ENCODE results near the gene IHH.

The IHH gene

GRCh38 chr2:219020604-219021365, 39.9 kb downstream of the IHH start:
- DNase-seq (ENCODE audit: low read depth in 2 of 2) = no peak

DNA sequence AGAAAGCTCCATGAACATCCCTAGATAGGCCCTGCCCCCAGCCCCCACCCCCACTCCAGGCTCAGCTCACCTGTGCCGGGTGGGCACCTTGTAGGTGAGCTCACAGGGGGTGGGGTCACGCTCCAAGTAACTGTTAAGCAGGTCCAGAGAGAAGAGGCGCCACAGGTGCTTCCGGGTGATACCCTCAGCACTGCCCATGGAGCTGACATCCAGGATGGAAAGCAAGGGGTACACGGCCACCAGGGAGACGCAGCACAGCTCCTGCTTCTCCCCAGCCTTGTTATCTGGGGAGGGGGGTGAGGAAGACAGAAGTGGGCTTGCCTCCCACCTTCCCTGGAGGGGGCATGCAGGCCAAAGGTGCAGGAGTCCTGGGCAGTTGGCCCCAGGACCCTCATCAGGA, 41.3 kb downstream of the IHH start:
- DNase-seq (ENCODE audit: low read depth in 2 of 2) = no peak

DNA sequence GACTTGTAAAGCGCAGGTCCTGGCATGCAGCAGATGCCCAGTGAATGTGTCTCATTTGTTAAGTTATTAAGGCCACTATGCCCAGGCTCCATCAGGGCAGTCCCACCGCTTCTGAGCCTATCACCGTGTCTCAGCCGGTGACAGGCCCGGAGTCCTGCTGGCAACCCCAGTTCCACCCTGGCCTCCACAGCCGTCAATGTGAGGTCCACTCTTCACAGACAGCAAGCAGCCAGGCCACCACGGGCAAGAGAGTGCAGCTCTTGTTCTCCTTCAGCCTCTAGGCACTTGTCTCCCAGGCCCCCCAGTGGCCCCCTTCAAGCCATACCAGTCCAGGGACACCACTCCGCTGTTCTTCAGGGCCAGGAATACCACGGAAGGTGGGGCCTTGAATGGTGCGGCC, 42.0 kb downstream of the IHH start:
- DNase-seq (ENCODE audit: low read depth in 2 of 2) = no peak

DNA sequence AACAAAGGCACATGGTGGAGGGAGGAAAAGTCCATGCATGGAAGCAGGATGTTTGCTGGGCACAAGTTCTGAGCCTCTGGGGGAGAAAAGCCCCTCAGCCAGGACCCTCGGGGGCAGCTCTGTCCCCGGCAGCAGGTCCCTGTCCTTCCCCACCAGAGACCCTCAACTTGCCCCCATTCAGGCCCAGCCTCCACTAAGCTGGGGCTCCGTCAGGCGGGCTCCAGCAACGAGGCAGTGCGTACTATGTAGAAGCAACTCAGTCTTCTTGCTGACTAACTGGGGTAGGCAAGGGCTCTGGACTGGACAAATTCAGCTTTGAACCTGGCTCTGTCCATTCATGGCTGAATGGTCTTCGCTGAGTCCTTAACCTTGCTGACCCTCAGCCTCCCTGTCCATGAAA, 42.4 kb downstream of the IHH start:
- no peak for DNase-seq (ENCODE audit: low read depth in 2 of 2)

GRCh38 chr2:219017201-219017931, 43.4 kb downstream of the IHH start:
- no peak for DNase-seq (ENCODE audit: low read depth in 2 of 2)

GRCh38 chr2:219016721-219017120, 44.0 kb downstream of the IHH start:
- no peak for DNase-seq (ENCODE audit: low read depth in 2 of 2)

- no peak for DNase-seq (ENCODE audit: low read depth in 2 of 2)
Observed at GRCh38 chr2:219010873-219011272, 49.8 kb downstream of the IHH start.

DNA sequence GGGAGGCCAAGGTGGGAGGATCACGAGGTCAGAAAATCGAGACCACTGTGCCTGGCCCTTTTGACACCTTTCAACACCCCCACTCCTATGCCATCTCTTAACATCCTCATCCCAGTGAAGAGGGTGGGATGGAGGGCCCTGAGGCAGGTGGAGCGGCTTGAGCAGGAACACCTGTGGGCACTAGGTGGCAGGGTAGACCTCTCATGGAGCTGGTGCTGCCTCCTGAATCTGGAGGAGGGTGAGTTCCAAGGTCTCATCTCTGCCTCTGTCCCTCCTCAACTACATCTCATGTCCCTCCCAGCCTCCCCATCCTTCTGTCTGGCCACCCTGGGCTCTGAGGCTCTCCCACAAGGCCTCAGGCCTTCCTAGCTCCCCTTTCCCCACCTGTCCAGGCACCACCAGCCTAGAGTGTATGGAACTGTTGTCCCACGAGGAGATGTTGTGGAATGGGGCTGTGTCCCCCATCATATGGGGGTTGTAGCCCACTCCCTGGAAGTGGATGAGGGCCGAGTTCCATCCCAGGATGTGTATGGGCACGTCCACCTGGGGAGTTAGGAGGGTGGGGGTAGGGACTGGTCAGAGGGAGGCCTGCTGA, 50.5 kb downstream of the IHH start:
- no peak for DNase-seq (ENCODE audit: low read depth in 2 of 2)

DNA sequence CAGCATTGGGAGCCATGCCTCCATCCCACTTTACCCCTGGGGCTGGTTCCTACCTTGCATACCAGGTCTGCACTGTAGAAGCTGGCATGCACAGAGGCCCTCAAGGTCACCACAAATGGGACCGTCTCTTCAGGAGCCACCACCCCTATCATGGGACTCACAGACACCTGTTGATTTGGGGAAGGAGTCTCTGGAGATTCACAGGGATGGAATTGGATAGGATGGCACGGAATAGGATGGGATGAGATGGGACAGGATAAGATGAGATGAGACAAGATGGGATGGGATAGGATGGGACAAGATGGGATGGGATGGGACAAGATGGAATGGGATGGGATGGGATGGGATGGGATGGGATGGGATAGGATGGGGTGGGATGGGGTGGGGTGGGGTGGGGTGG, 51.4 kb downstream of the IHH start:
- DNase-seq (ENCODE audit: low read depth in 2 of 2) = no peak

All from activated CD8-positive, alpha-beta memory T cell treated with anti-CD3 and anti-CD28 coated beads for 4 hours (primary cell).